SH-SY5Y (cell line): ENCODE data around the gene HSD3B7.
A peak's percentile ranks its signal among the peaks of the same experiment; 100 is the strongest.

ENCODE experiments used
- GATA2 ChIP-seq: IDR thresholded peaks from 2 replicates; pipeline ENCODE4 v1.6.1; 2011; ENCODE audit warnings: mild to moderate bottlenecking, low read depth, low read length
- GATA3 ChIP-seq: IDR thresholded peaks from 2 replicates; pipeline ENCODE4 v1.6.1; 2011; ENCODE audit warnings: low read depth, mild to moderate bottlenecking, low read length, moderate library complexity

The HSD3B7 gene

DNA sequence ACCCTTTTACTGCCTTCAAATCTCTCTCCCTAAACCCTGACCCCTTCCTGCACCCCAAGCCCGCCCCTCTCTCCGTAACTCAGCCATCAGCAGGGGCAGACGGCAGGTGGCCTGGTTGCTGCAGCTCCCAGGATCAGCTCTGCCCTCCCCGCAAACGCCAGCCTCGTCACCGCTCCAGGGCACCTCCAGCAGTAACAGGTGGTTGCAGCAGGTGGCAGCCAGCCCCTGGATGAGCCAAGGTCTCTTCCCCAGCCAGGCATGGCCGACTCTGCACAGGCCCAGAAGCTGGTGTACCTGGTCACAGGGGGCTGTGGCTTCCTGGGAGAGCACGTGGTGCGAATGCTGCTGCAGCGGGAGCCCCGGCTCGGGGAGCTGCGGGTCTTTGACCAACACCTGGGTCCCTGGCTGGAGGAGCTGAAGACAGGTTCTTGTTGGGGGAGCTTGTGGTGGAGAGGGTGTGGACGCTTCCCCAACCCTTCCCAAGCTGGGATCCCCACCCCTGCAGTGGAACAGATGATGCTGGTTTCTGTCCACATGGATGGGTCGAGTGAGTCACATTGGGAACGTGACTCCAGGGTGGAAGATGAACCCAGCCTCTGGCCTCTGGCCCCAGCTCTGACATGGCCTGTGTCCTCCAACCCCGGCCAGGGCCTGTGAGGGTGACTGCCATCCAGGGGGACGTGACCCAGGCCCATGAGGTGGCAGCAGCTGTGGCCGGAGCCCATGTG, 558 bp downstream of the HSD3B7 start:
- TF ChIP-seq GATA3, result no peak
- TF ChIP-seq GATA2, result no peak

GRCh38 chr16:30986129-30986991, 1.4 kb downstream of the HSD3B7 start:
- TF ChIP-seq GATA2 (no peak), GATA3 (no peak)

DNA sequence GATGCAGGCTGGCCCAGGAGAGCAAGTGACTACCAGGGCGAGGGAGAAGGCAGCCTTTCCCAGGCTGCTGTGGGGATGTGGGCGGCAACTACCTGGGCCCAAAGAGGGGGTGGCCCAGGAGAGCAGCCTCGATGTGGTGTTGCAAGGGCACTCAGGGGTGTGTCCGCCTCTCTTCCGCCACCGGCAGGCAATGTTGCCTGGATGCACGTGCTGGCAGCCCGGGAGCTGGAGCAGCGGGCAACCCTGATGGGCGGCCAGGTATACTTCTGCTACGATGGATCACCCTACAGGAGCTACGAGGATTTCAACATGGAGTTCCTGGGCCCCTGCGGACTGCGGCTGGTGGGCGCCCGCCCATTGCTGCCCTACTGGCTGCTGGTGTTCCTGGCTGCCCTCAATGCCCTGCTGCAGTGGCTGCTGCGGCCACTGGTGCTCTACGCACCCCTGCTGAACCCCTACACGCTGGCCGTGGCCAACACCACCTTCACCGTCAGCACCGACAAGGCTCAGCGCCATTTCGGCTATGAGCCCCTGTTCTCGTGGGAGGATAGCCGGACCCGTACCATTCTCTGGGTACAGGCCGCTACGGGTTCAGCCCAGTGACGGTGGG, 2.7 kb downstream of the HSD3B7 start:
- TF ChIP-seq GATA3, result no peak
- TF ChIP-seq GATA2, result no peak

GRCh38 chr16:30989469-30990047, 4.6 kb downstream of the HSD3B7 start:
- TF ChIP-seq GATA3 (no peak), GATA2 (no peak)

DNA sequence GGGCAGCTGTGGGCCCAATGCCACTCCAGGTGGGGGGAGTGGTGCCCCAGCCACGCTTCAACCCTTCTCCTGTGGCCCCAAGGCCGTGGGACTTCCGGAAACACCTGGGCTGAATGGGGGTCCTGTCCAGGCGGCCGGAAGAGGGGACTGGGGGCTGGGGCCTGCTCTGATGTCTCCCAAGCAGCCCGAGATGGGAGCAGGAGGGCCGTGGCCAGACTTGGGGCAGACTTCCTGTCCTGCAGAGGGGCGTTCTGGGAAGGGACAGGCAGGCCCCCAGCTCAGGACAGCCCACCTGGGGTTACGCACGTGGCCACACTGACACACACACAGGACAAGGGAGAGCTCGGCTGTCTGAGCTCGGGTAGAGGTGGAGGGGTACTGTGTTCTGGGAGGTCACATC, 5.1 kb downstream of the HSD3B7 start:
- TF ChIP-seq GATA3 (no peak), GATA2 (no peak)

DNA sequence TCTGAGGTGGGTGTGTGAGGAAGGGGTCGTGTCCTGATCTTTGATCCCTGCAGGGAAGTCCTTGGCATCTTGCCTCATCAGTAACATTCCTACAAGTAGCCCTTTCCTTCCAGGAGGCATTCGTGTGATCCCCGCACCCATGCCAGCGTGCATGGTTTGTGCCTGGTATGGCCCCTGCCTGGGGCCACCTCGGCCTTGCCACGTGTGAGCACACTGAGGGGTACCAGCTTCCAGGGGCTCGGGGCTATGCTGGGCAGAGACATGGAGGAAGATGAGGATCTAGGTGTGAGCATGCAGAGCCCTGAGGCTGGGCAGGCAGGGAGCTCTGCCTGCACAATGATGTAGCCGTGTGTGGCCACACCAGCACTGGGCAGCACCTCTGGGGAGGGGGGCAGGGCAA, 6.0 kb downstream of the HSD3B7 start:
- no peak for TF ChIP-seq GATA2
- TF ChIP-seq GATA3, result no peak

- no peak for TF ChIP-seq GATA3
- no peak for TF ChIP-seq GATA2
These were observed 7.3 kb downstream of the HSD3B7 start for GRCh38 chr16:30992276-30992780.

DNA sequence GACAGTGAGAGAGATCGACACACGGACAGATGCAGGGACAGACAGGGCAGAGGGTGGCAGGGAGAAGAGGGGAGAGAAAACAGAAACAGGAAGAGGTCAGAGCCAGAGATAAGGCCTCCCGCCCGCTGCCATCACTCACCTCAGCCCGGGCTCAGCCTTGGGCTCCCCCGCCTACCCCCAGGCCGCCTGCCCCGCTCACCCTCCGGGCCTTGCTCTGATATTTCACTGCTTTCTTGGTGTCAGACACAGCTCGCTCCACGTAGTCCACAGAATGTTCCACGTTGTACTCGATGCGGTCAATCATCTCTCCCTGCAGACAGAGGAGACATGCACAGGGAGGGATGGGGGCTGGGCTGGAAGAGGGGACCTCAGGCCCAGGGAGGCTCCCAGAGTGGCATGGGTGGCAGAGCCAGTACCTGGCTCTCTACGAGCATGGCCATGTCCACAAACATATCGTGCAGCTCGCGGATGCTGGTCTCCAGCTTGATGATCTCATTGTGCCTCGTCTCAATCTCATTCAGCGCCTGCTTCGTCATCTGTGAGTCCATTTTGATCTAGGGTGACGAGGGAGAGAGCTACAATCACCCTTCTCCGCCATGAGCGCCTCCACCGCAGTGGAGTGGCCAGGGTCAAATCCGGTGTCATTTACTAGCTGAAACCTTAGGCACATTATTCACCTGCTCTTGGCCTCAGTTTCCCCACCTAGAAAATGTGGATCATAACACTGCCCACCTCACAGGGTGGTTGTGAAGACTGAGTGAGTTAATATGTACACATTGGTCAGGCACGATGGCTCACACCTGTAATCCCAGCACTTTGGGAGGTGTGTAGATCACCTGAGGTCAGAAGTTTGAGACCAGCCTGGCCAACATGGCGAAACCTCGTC, 8.2 kb downstream of the HSD3B7 start:
- TF ChIP-seq GATA3 (no peak), GATA2 (peak; percentile 27; the same call in 1 of the 2 replicates)

- no peak for TF ChIP-seq GATA3
- no peak for TF ChIP-seq GATA2
These were observed 10.9 kb downstream of the HSD3B7 start for GRCh38 chr16:30995927-30996323.

DNA sequence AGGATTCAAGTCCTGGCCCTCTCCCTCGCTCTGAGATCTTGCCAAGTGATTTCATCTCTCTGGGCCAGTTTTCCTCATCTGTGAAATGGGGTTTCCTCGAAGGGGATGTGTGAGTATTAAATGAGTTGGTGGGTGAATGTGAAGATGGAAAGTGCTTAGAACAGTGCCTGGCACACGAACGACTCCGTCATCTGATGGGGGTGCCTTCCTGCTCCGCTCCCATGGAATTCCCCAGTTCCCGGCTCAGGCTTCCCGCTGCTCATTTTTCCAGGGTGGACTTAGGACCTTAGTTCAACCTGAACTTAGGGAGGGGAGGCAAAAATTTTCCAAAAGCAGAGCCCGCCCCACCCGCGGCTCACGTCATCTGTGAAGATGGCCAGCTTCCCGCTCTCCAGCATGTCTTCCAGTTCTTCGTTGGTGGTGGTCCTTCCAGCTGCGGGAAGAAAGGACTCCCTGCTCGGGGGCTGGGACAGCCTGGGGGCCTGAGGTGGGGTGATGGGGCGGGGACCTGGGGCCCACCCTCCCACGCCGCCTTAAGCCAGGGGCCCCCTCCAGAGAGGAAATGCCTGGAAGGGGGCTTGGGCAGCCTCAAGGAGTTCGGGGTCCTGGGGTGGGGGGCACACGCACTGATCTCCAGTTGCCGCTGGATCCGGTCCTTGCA, 11.4 kb downstream of the HSD3B7 start:
- TF ChIP-seq GATA3 (no peak), GATA2 (no peak)

- TF ChIP-seq GATA2 (no peak), GATA3 (no peak)
These were observed 12.1 kb downstream of the HSD3B7 start for GRCh38 chr16:30996985-30997724.
